IMR-90 (cell line): Measurements from ENCODE around the gene SDHD. TPM values are rescaled to one million over a fixed set of nuclear protein-coding genes. Genes with fewer than 3 reads are reported as not detected.

Source experiments
- ATAC-seq: fragments of 200-7000 bp; cut with Tn5 transposase; 2 replicates; pipeline ENCODE4 v1.9.1; 2020; ENCODE audit warnings: low read depth, mild to moderate bottlenecking, moderate library complexity
- BruUV-seq: library from RNA; stranded (reverse); fragments of 400-500 nt; replicated peaks from 2 replicates; lab custom pipeline; 2021; lab: Mats Ljungman, UMichigan
- CTCF ChIA-PET: fragments of 300-600 bp; formaldehyde crosslinking; extraction: SDS; loops from one replicate; lab custom pipeline; 2021; ENCODE audit warnings: antibody characterized with exemption; lab: Yijun Ruan, JAX
- POLR2A ChIA-PET: fragments of 300-600 bp; sonication (Branson Sonifier 250); formaldehyde crosslinking; loops from one replicate; lab custom pipeline; 2022; ENCODE audit warnings: antibody characterized with exemption; ENCODE audit not compliant: unreplicated experiment; lab: Charles Lee
- DNase-seq: peaks from one replicate; pipeline ENCODE4 v3.0.0; 2013
- H2AFZ ChIP-seq: replicated peaks from 2 replicates; pipeline ENCODE3; 2013; ENCODE audit warnings: low read length, mild to moderate bottlenecking; ENCODE audit not compliant: poor library complexity
- H2AK5ac ChIP-seq: 2 replicates; pipeline ENCODE4 v1.6.1; 2013; ENCODE audit warnings: low read depth, low read length, inconsistent platforms
- H2AK9ac ChIP-seq: replicated peaks from 2 replicates; pipeline ENCODE3; 2013; ENCODE audit warnings: mild to moderate bottlenecking, low read depth, low read length, moderate library complexity; ENCODE audit not compliant: poor library complexity
- H2BK120ac ChIP-seq: 2 replicates; pipeline ENCODE4 v1.6.1; 2013; ENCODE audit warnings: low read depth, low read length, inconsistent platforms
- H2BK15ac ChIP-seq: 3 replicates; pipeline ENCODE4 v1.6.1; 2013; ENCODE audit warnings: low read depth, low read length, inconsistent platforms
- H2BK20ac ChIP-seq: 2 replicates; pipeline ENCODE4 v1.6.1; 2013; ENCODE audit warnings: low read depth, mild to moderate bottlenecking, inconsistent platforms, low read length, moderate library complexity
- H2BK5ac ChIP-seq: 2 replicates; pipeline ENCODE4 v1.6.1; 2013; ENCODE audit warnings: mild to moderate bottlenecking, low read depth, low read length, inconsistent platforms; ENCODE audit not compliant: poor library complexity, severe bottlenecking
- H3K14ac ChIP-seq: replicated peaks from 2 replicates; pipeline ENCODE4 v1.6.1; 2013; ENCODE audit warnings: low read depth, low read length, inconsistent platforms
- H3K18ac ChIP-seq: 2 replicates; pipeline ENCODE4 v1.6.1; 2013; ENCODE audit warnings: low read depth, low read length, control low read depth
- H3K23ac ChIP-seq: 2 replicates; pipeline ENCODE4 v1.6.1; 2013; ENCODE audit warnings: low read depth, low read length, inconsistent platforms
- H3K27ac ChIP-seq: 2 replicates; pipeline ENCODE4 v1.5.1; 2013; ENCODE audit warnings: mild to moderate bottlenecking, control low read depth, low read length; ENCODE audit not compliant: insufficient read depth
- H3K27me3 ChIP-seq: 2 replicates; pipeline ENCODE4 v1.6.1; 2013; ENCODE audit warnings: low read length; ENCODE audit not compliant: control insufficient read depth, insufficient read depth
- H3K36me3 ChIP-seq: 2 replicates; pipeline ENCODE4 v1.6.1; 2013; ENCODE audit warnings: low read length, mixed read lengths; ENCODE audit not compliant: control insufficient read depth, insufficient read depth
- H3K4ac ChIP-seq: 2 replicates; pipeline ENCODE4 v1.6.1; 2013; ENCODE audit warnings: low read depth, low read length, inconsistent platforms
- H3K4me1 ChIP-seq: 2 replicates; pipeline ENCODE4 v1.6.1; 2013; ENCODE audit warnings: low read length, mixed read lengths; ENCODE audit not compliant: control insufficient read depth, insufficient read depth
- H3K4me2 ChIP-seq: 2 replicates; pipeline ENCODE4 v1.6.1; 2013; ENCODE audit warnings: low read depth, mild to moderate bottlenecking, control low read depth, low read length, moderate library complexity
- H3K4me3 ChIP-seq: 2 replicates; pipeline ENCODE4 v1.5.1; 2013; ENCODE audit warnings: low read depth, mild to moderate bottlenecking, control low read depth, low read length, moderate library complexity; ENCODE audit not compliant: insufficient read depth
- H3K56ac ChIP-seq: 2 replicates; pipeline ENCODE4 v1.6.1; 2013; ENCODE audit warnings: low read length, inconsistent platforms; ENCODE audit not compliant: insufficient read depth; ENCODE audit errors: extremely low read depth
- H3K79me1 ChIP-seq, 2 experiments: 2 replicates each; pipeline ENCODE4 v1.6.1; 2013; ENCODE audit warnings: low read length in 2 of 2, inconsistent platforms in 1 of 2, low read depth in 1 of 2
- H3K9ac ChIP-seq: 2 replicates; pipeline ENCODE4 v1.6.1; 2013; ENCODE audit warnings: low read depth, low read length, control low read depth
- H3K9me1 ChIP-seq: 2 replicates; pipeline ENCODE4 v1.6.1; 2013; ENCODE audit warnings: low read length, inconsistent platforms; ENCODE audit not compliant: insufficient read depth
- H3K9me3 ChIP-seq: 2 replicates; pipeline ENCODE4 v1.6.1; 2013; ENCODE audit warnings: low read length; ENCODE audit not compliant: control insufficient read depth, insufficient read depth
- H4K20me1 ChIP-seq: 2 replicates; pipeline ENCODE4 v1.6.1; 2013; ENCODE audit warnings: low read length, inconsistent platforms; ENCODE audit not compliant: insufficient read depth
- H4K5ac ChIP-seq: 2 replicates; pipeline ENCODE4 v1.6.1; 2013; ENCODE audit warnings: mild to moderate bottlenecking, low read depth, low read length, control low read depth
- H4K8ac ChIP-seq, 2 experiments: 2 replicates each; pipeline ENCODE4 v1.6.1; 2013; ENCODE audit warnings: low read depth in 2 of 2, low read length in 2 of 2, control low read depth in 1 of 2, inconsistent platforms in 1 of 2
- H4K91ac ChIP-seq: 2 replicates; pipeline ENCODE4 v1.6.1; 2013; ENCODE audit warnings: low read depth, low read length, inconsistent platforms; ENCODE audit not compliant: insufficient read depth
- BHLHE40 ChIP-seq: fragments of 150-350 bp; IDR thresholded peaks from 2 replicates; pipeline ENCODE4 v1.6.1; 2016; ENCODE audit warnings: mild to moderate bottlenecking, low read depth, low read length
- CEBPB ChIP-seq: IDR thresholded peaks from 2 replicates; pipeline ENCODE4 v1.6.1; 2012; ENCODE audit warnings: low read depth, low read length, improper control_type of control experiment
- MAFK ChIP-seq: IDR thresholded peaks from 2 replicates; pipeline ENCODE4 v1.6.1; 2012; ENCODE audit warnings: low read depth, low read length, improper control_type of control experiment
- RAD21 ChIP-seq: IDR thresholded peaks from 2 replicates; pipeline ENCODE4 v1.6.1; 2012; ENCODE audit warnings: low read length, improper control_type of control experiment
- USF2 ChIP-seq: fragments of 150-350 bp; IDR thresholded peaks from 2 replicates; pipeline ENCODE4 v1.6.1; 2017; ENCODE audit warnings: mild to moderate bottlenecking, antibody characterized with exemption, low read length, low read depth
- WGBS, 2 experiments: methylation state at CpG; one replicate each; pipeline versions ENCODE4 v1.1.5 to v1.1.7; 2013; ENCODE audit warnings: missing lambda C conversion rate in 2 of 2; ENCODE audit not compliant: insufficient read length in 1 of 2; ENCODE audit errors: extremely low coverage in 2 of 2; 5-methylcytosine and 5-hydroxymethylcytosine counted together
- dilution Hi-C: fragments of 300-500 bp; cut with HindIII; formaldehyde crosslinking; loops from one replicate; pipeline ENCODE4 v1.14.3; 2018; ENCODE audit warnings: low sequenced_read_pairs; ENCODE audit not compliant: unreplicated experiment
- in situ Hi-C: fragments of 300-500 bp; cut with MboI; formaldehyde crosslinking; loops from 3 replicates; pipeline ENCODE4 v1.14.3; 2019; ENCODE audit warnings: low sequenced_read_pairs, inconsistent platforms, mixed read lengths
- intact Hi-C: fragments of 100-400 bp; cut with micrococcal nuclease; formaldehyde crosslinking; loops from 2 replicates; pipeline ENCODE4 v1.10.0; 2022
- polyA plus RNA-seq, 3 experiments: library from polyadenylated mRNA; depleted of rRNA; stranded (reverse); fragments of >200 nt; gene quantifications; 2 replicates each; pipeline ENCODE4 v1.2.3, GENCODE V29; 2012; ENCODE audit warnings: low replicate concordance in 1 of 3
- total RNA-seq: library from RNA; depleted of rRNA; stranded (reverse); fragments of >200 nt; gene quantifications from 2 replicates; pipeline ENCODE4 v1.2.3, GENCODE V29; 2012

SDHD gene
- total and polyA plus RNA-seq, 2 of the 4 experiments (the other 2 are of a cell fraction): 83.2 to 166 TPM

GRCh38 chr11:112128483-112129121 is 41.9 kb downstream of the SDHD start:
- no peak overlapping the region for H3K18ac ChIP-seq
- peak overlapping the region; percentile 51 for H2AFZ ChIP-seq
- H3K27ac ChIP-seq: no peak overlapping the region
- DNase-seq (peak; percentile 85), ATAC-seq (peak; percentile 90)
- no peaks in the 10 kb centered on the region for H3K9me3 ChIP-seq
- peak overlapping the region; percentile 52 for H3K4ac ChIP-seq
- H3K14ac ChIP-seq: peak overlapping the region; percentile 16; the same call in 1 of the 2 replicates
- no peaks in the 10 kb centered on the region for H4K20me1 ChIP-seq
- peak overlapping the region; percentile 9; the same call in 1 of the 2 replicates for H3K23ac ChIP-seq
- H3K9ac ChIP-seq: no peak overlapping the region
- H2BK5ac ChIP-seq: no peak overlapping the region
- H2AK9ac ChIP-seq: no peak overlapping the region
- H3K27me3 ChIP-seq: no peaks in the 10 kb centered on the region
- ChIA-PET CTCF (interaction anchor here (1.8 kb wide), 1 partner anchor 15 kb away, joined by 5 read pairs; no protein-coding TSS in a partner anchor), POLR2A (no interaction called here)
- no peak overlapping the region for H3K4me3 ChIP-seq
- H3K56ac ChIP-seq: no peak overlapping the region
- H3K4me2 ChIP-seq: no peak overlapping the region
- H2AK5ac ChIP-seq: peak overlapping the region; percentile 81
- no CpG with 5 or more reads among the region's 3 CpGs for WGBS, 2 experiments
- dilution Hi-C loops (no loop called here), in situ Hi-C loops (no loop called here), intact Hi-C loops (no loop called here)
- no TSS peak for BruUV-seq
- H2BK20ac ChIP-seq: peak overlapping the region; percentile 44; the same call in 1 of the 2 replicates
- H2BK15ac ChIP-seq: peak overlapping the region; percentile 40; the same call in 1 of the 3 replicates
- peaks cover 6% of the 10 kb centered on the region for H3K9me1 ChIP-seq
- H4K91ac ChIP-seq: peak overlapping the region; percentile 25; the same call in 1 of the 2 replicates
- H4K5ac ChIP-seq: no peak overlapping the region
- 0 out of 4 replicates have a peak overlapping the region, but pooled peaks of 1 of the 2 experiments have one; percentile 19 for H4K8ac ChIP-seq
- no peaks in the 10 kb centered on the region for H3K36me3 ChIP-seq
- TF ChIP-seq USF2: no peak
- no peak for TF ChIP-seq MAFK
- TF ChIP-seq BHLHE40: no peak
- no peak for TF ChIP-seq RAD21
- TF ChIP-seq CEBPB: peak; percentile 46; the same call in 1 of the 2 replicates
- H3K79me1 ChIP-seq: no peaks in the 10 kb centered on the region
- H3K4me1 ChIP-seq: peaks cover 7% of the 10 kb centered on the region
- H2BK120ac ChIP-seq: peak overlapping the region; percentile 49; the same call in 1 of the 2 replicates
